ENCODE results near the gene ALPK1. TPM values are rescaled to one million over a fixed set of nuclear protein-coding genes. Genes with fewer than 3 reads are reported as not detected.

The ALPK1 gene
- total and polyA plus RNA-seq, 2 of the 8 experiments (the other 6 are each of a cell fraction or from before 2014, with no cell fraction given), result 0.08 to 0.43 TPM

GRCh38 chr4:112426416-112426815, 129.2 kb downstream of the ALPK1 start:
- H4K20me1 ChIP-seq (replicated peaks in 1 of 2; ENCODE audit: control insufficient read depth in 1 of 2, insufficient read depth in 2 of 2, low read length in 2 of 2), result no peaks in the 10 kb centered on the region
- ChIA-PET CTCF (ENCODE audit: partially characterized antibody) (no interaction called here), POLR2A (ENCODE audit: partially characterized antibody) (no interaction called here)
- H3K23ac ChIP-seq (ENCODE audit: insufficient read length), result no peak overlapping the region
- no peak overlapping the region for H2AFZ ChIP-seq (ENCODE audit: low read length)
- H3K23me2 ChIP-seq (ENCODE audit: low read depth, low read length), result no peaks in the 10 kb centered on the region
- H2AK5ac ChIP-seq (ENCODE audit: low read depth, low read length), result no peak overlapping the region
- no peak overlapping the region for H3K4me3 ChIP-seq (ENCODE audit: extremely low read depth in 1 of 4, insufficient read depth in 2 of 4, low read depth in 3 of 4, low read length in 4 of 4)
- no peak overlapping the region for H3K18ac ChIP-seq (ENCODE audit: extremely low read depth, low read length)
- H3K4me2 ChIP-seq (ENCODE audit: insufficient read depth in 1 of 2, low read depth in 2 of 2, low read length in 2 of 2), result no peak overlapping the region
- H4K8ac ChIP-seq (ENCODE audit: extremely low read depth, insufficient read depth, low read length), result no peak overlapping the region
- no peaks in the 10 kb centered on the region; a peak in 1 of 7 replicates for H3K27me3 ChIP-seq (replicated peaks in 1 of 4; ENCODE audit: control insufficient read depth in 3 of 4, extremely low read depth in 1 of 4, insufficient read depth in 3 of 4, low read length in 3 of 4)
- no peak overlapping the region for H3K14ac ChIP-seq (ENCODE audit: insufficient read length)
- H3K4ac ChIP-seq (replicated peaks; ENCODE audit: insufficient read length, low read depth, low read length), result no peak overlapping the region
- no peaks in the 10 kb centered on the region for H3K79me2 ChIP-seq (ENCODE audit: control insufficient read depth in 1 of 2, insufficient read depth in 2 of 2, low read length in 2 of 2)
- no peak overlapping the region for H3K27ac ChIP-seq (ENCODE audit: low read depth, low read length)
- H3K9me3 ChIP-seq (ENCODE audit: insufficient read depth in 2 of 2, low read depth in 1 of 2, low read length in 1 of 2), result no peaks in the 10 kb centered on the region
- DNase-seq (ENCODE audit: low read depth in 1 of 2, low spot score in 2 of 2), result no peak
- no peak overlapping the region for H3K9ac ChIP-seq (replicated peaks in 1 of 4; ENCODE audit: extremely low read depth in 1 of 4, low read depth in 3 of 4, low read length in 3 of 4)
- no peak overlapping the region for H2BK15ac ChIP-seq (ENCODE audit: low read length)
- H4K5ac ChIP-seq (ENCODE audit: insufficient read length, low read depth, low read length), result no peak overlapping the region
- no peak overlapping the region for H4K91ac ChIP-seq (replicated peaks; ENCODE audit: insufficient read length, low read length)
- 73% methylated on average over 3 of the region's 3 CpGs; no CpG with 5 or more reads in 1 of the 2 experiments for whole genome bisulfite sequencing, 2 experiments (ENCODE audit: extremely low coverage in 1 of 2, insufficient coverage in 1 of 2, insufficient read length in 1 of 2, insufficient replicate concordance in 2 of 2, low coverage in 1 of 2, low lambda C conversion rate in 2 of 2, missing lambda C conversion rate in 1 of 2)
- H2BK12ac ChIP-seq (ENCODE audit: low read depth, low read length), result no peak overlapping the region
- H3K4me1 ChIP-seq (replicated peaks in 1 of 4; ENCODE audit: control insufficient read depth in 3 of 4, insufficient read depth in 4 of 4, low read length in 3 of 4), result peaks cover 0 to 4% (median 1%) of the 10 kb centered on the region in 4 experiments; a peak in 3 of 7 replicates
- no peak overlapping the region for H3K56ac ChIP-seq (replicated peaks; ENCODE audit: insufficient read length, low read depth, low read length)
- H3K36me3 ChIP-seq (ENCODE audit: control insufficient read depth in 2 of 4, insufficient read depth in 4 of 4, low read length in 3 of 4), result no peaks in the 10 kb centered on the region
- H2BK20ac ChIP-seq (ENCODE audit: low read length), result no peak overlapping the region
- no peaks in the 10 kb centered on the region for H3K79me1 ChIP-seq (ENCODE audit: low read depth, low read length)
- TF ChIP-seq CTCF (IDR thresholded peaks at IDR 0.05; ENCODE audit: control extremely low read depth in 1 of 3, insufficient read depth in 1 of 3, low read depth in 1 of 3, low read length in 3 of 3), result no peak
- no peak for TF ChIP-seq RAD21 (IDR thresholded peaks at IDR 0.05 in 1 of 2, conservative IDR thresholded peaks at IDR 0.05 in 1 of 2; ENCODE audit: low read depth in 2 of 2, low read length in 2 of 2)
- no peak for TF ChIP-seq EP300 (IDR thresholded peaks at IDR 0.05; ENCODE audit: borderline replicate concordance in 1 of 2, low read depth in 2 of 2, low read length in 2 of 2)
- TF ChIP-seq SUZ12 (IDR thresholded peaks at IDR 0.05; ENCODE audit: low read length), result no peak
- TF ChIP-seq CEBPB (IDR thresholded peaks at IDR 0.05; ENCODE audit: low read depth, low read length), result no peak
- TF ChIP-seq CBX8 (IDR thresholded peaks at IDR 0.05; ENCODE audit: borderline replicate concordance, low read depth, low read length), result no peak
- H2BK5ac ChIP-seq (ENCODE audit: low read depth, low read length), result no peak overlapping the region
- H2BK120ac ChIP-seq (replicated peaks; ENCODE audit: low read depth, low read length), result no peak overlapping the region
- FAIRE-seq, result no peak
